ENCODE data around the gene IPO7.

GRCh38 chr11:9396310-9396709 lies 11.9 kb downstream of the IPO7 start:
- TF ChIP-seq POLR2AphosphoS2 (IDR thresholded peaks at IDR 0.05; ENCODE audit: low read depth, low read length) = no peak
- no peak for TF ChIP-seq ZBED1 (IDR thresholded peaks at IDR 0.05; ENCODE audit: borderline replicate concordance)
- TF ChIP-seq CREB1 (IDR thresholded peaks at IDR 0.05; ENCODE audit: low read depth) = no peak
- no peak for TF ChIP-seq MAX (IDR thresholded peaks at IDR 0.05; ENCODE audit: low read depth, low read length)
- no peak for TF ChIP-seq PKNOX1 (IDR thresholded peaks at IDR 0.05)
- TF ChIP-seq CHD2 (IDR thresholded peaks at IDR 0.05; ENCODE audit: borderline replicate concordance, low read depth, low read length) = no peak

Data from GM12878 (cell line).